HG02759 (cell line): Measurements from ENCODE around the gene HSPH1.
"Not testable (repeated sequence)": the region's sequence is repeated elsewhere in the genome, so short reads cannot be mapped to it uniquely, and the experiment has no call there.

Source experiments
- ATAC-seq: cut with Tn5 transposase; IDR thresholded peaks from one replicate; pipeline ENCODE4 v1.9.1; 2021; ENCODE audit warnings: mild to moderate bottlenecking, moderate library complexity; ENCODE audit not compliant: unreplicated experiment

The HSPH1 gene

GRCh38 chr13:31100721-31101120 is 61.0 kb downstream of the HSPH1 start:
- ATAC-seq = no peak

- ATAC-seq = not testable (repeated sequence)
Measured at GRCh38 chr13:31097911-31098434, 63.7 kb downstream of the HSPH1 start.

GRCh38 chr13:31096654-31097302 is 64.9 kb downstream of the HSPH1 start:
- no peak for ATAC-seq

- no peak for ATAC-seq
Measured at GRCh38 chr13:31094331-31095015, 67.2 kb downstream of the HSPH1 start.

- no peak for ATAC-seq
Measured at GRCh38 chr13:31093145-31093885, 68.4 kb downstream of the HSPH1 start.

- ATAC-seq = no peak
Measured at GRCh38 chr13:31092646-31093045, 69.1 kb downstream of the HSPH1 start.

GRCh38 chr13:31090961-31091624 is 70.6 kb downstream of the HSPH1 start:
- no peak for ATAC-seq

- ATAC-seq = no peak
Measured at GRCh38 chr13:31090096-31090495, 71.6 kb downstream of the HSPH1 start.

GRCh38 chr13:31089649-31090048 is 72.1 kb downstream of the HSPH1 start:
- no peak for ATAC-seq

- no peak for ATAC-seq
Measured at GRCh38 chr13:31088826-31089420, 72.8 kb downstream of the HSPH1 start.
